SU-DHL-6 (cell line): ENCODE results near the gene FUT9.

Experiments used
- H2AFZ ChIP-seq: fragments of 200-600 bp; sonication (generic); 2 replicates; pipeline ENCODE4 v1.6.1; 2014; ENCODE audit warnings: low read depth, mild to moderate bottlenecking, moderate library complexity, mixed read lengths, antibody characterized with exemption, low read length; ENCODE audit not compliant: severe bottlenecking
- H3F3A ChIP-seq: fragments of 200-600 bp; shearing (Covaris generic); 2 replicates; pipeline ENCODE4 v1.6.0; 2016; ENCODE audit warnings: antibody characterized with exemption, mild to moderate bottlenecking; ENCODE audit not compliant: insufficient read depth
- H3K27ac ChIP-seq: fragments of 200-600 bp; sonication (generic); 2 replicates; pipeline ENCODE4 v1.5.1; 2016; ENCODE audit warnings: low read depth, mild to moderate bottlenecking, low read length, moderate library complexity, mixed read lengths
- H3K27me3 ChIP-seq: fragments of 200-600 bp; sonication (generic), shearing (Covaris generic); 2 replicates; pipeline ENCODE4 v1.6.0; 2014; ENCODE audit warnings: mild to moderate bottlenecking, low read length
- H3K36me3 ChIP-seq: fragments of 200-600 bp; sonication (generic); 2 replicates; pipeline ENCODE4 v1.6.1; 2014; ENCODE audit warnings: mild to moderate bottlenecking, low read length, mixed read lengths
- H3K4me2 ChIP-seq: fragments of 300-600, 200-600 bp; shearing (Covaris generic), sonication (generic); 2 replicates; pipeline ENCODE4 v1.6.0; 2014; ENCODE audit warnings: low read length, low read depth, mild to moderate bottlenecking; ENCODE audit not compliant: poor library complexity, severe bottlenecking
- H3K4me3 ChIP-seq: fragments of 200-600 bp; sonication (generic); 2 replicates; pipeline ENCODE4 v1.5.1; 2014; ENCODE audit warnings: antibody characterized with exemption, low read length, mild to moderate bottlenecking, mixed read lengths; ENCODE audit not compliant: insufficient read depth, poor library complexity, severe bottlenecking
- H3K79me2 ChIP-seq: fragments of 200-600 bp; sonication (generic); 2 replicates; pipeline ENCODE4 v1.6.1; 2014; ENCODE audit warnings: mild to moderate bottlenecking, low read length, moderate library complexity; ENCODE audit not compliant: insufficient read depth
- H3K9ac ChIP-seq: fragments of 200-600 bp; sonication (generic); 2 replicates; pipeline ENCODE4 v1.7.0; 2014; ENCODE audit warnings: mild to moderate bottlenecking, low read length
- H3K9me2 ChIP-seq: fragments of 200-600 bp; sonication (generic); replicated peaks from 2 replicates; pipeline ENCODE4 v1.6.1; 2014; ENCODE audit warnings: low read length; ENCODE audit not compliant: insufficient read depth
- H3K9me3 ChIP-seq: fragments of 200-600 bp; sonication (generic); 2 replicates; pipeline ENCODE4 v1.6.1; 2014; ENCODE audit warnings: low read length, mixed read lengths; ENCODE audit not compliant: insufficient read depth
- H4K20me1 ChIP-seq: fragments of 200-600 bp; sonication (generic); 2 replicates; pipeline ENCODE4 v1.6.1; 2014; ENCODE audit warnings: low read depth, mild to moderate bottlenecking, antibody characterized with exemption, low read length, moderate library complexity, mixed read lengths
- EZH2phosphoT487 ChIP-seq: fragments of 200-600 bp; sonication (generic), shearing (Covaris generic); conservative IDR thresholded peaks from 2 replicates; pipeline ENCODE4 v1.6.1; 2018; ENCODE audit warnings: mild to moderate bottlenecking, antibody characterized with exemption, low read length, moderate library complexity, mixed read lengths
- TF ChIP-seq, protein P1 (sequence below): fragments of 200-600 bp; sonication (generic); IDR thresholded peaks from one replicate; pipeline ENCODE4 v1.5.1; 2017; ENCODE audit warnings: antibody characterized with exemption, mild to moderate bottlenecking, low read length, moderate library complexity; ENCODE audit not compliant: insufficient read depth, poor library complexity, severe bottlenecking

Gene FUT9

DNA sequence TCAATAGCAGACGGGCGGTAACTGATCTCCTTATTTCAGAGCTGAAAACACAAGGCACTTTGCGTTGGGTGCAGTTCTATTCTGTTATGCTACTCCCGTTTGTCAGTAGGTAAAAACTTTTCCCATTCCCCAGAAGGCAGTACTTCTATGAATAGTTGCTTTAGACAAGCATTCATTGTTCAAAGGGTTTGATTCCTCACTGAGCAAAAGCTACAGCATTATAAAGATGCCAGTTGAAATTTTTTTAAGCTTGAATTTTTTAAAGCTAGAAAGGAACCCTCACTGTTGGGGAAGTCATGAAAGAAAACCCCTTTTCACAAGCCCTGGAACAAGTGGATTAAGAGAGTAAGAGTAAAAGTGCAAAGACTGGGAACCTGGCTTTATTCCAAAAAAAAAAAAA is 42.3 kb downstream of the FUT9 start:
- no peaks in the 10 kb centered on the region for H3K9me2 ChIP-seq
- no peak overlapping the region for H3K9ac ChIP-seq
- no peaks in the 10 kb centered on the region for H3K79me2 ChIP-seq
- H2AFZ ChIP-seq = no peak overlapping the region
- no peak for TF ChIP-seq EZH2phosphoT487
- no peak overlapping the region for H3K27ac ChIP-seq
- no peak overlapping the region for H3K4me2 ChIP-seq
- H4K20me1 ChIP-seq = no peaks in the 10 kb centered on the region
- H3K27me3 ChIP-seq = no peaks in the 10 kb centered on the region
- no peak overlapping the region for H3K4me3 ChIP-seq
- H3K36me3 ChIP-seq = no peaks in the 10 kb centered on the region
- H3K9me3 ChIP-seq = no peaks in the 10 kb centered on the region
- no peaks in the 10 kb centered on the region for H3F3A ChIP-seq

DNA sequence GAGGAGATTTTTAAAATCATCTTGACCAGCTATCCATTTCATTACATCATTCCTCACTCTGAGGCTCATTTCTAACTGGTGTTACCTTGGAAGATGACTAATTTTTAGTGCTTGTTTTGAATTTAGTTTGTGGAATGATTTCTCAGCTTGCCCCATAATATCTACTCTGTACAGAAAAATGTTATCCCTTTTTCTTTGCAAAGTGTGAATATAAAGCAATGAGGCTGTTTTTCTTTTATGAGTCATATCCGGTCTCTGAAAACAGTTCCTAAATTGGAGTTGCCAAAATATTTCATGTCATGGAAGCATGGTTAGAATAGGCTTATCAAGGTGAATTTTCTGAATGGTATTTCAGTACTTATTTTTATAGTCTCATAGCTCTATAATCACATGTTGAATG is 43.8 kb downstream of the FUT9 start:
- no peak overlapping the region for H3K4me3 ChIP-seq
- no peak overlapping the region for H3K27ac ChIP-seq
- H3K4me2 ChIP-seq = no peak overlapping the region
- H2AFZ ChIP-seq = no peak overlapping the region
- H3K79me2 ChIP-seq = no peaks in the 10 kb centered on the region
- H3K9ac ChIP-seq = no peak overlapping the region
- H3K36me3 ChIP-seq = no peaks in the 10 kb centered on the region
- H3K9me3 ChIP-seq = no peaks in the 10 kb centered on the region
- H3F3A ChIP-seq = no peaks in the 10 kb centered on the region
- no peak for TF ChIP-seq EZH2phosphoT487
- TF ChIP-seq, protein P1, sequence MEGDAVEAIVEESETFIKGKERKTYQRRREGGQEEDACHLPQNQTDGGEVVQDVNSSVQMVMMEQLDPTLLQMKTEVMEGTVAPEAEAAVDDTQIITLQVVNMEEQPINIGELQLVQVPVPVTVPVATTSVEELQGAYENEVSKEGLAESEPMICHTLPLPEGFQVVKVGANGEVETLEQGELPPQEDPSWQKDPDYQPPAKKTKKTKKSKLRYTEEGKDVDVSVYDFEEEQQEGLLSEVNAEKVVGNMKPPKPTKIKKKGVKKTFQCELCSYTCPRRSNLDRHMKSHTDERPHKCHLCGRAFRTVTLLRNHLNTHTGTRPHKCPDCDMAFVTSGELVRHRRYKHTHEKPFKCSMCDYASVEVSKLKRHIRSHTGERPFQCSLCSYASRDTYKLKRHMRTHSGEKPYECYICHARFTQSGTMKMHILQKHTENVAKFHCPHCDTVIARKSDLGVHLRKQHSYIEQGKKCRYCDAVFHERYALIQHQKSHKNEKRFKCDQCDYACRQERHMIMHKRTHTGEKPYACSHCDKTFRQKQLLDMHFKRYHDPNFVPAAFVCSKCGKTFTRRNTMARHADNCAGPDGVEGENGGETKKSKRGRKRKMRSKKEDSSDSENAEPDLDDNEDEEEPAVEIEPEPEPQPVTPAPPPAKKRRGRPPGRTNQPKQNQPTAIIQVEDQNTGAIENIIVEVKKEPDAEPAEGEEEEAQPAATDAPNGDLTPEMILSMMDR = no peak
- H3K27me3 ChIP-seq = no peaks in the 10 kb centered on the region
- no peaks in the 10 kb centered on the region for H3K9me2 ChIP-seq
- no peaks in the 10 kb centered on the region for H4K20me1 ChIP-seq

DNA sequence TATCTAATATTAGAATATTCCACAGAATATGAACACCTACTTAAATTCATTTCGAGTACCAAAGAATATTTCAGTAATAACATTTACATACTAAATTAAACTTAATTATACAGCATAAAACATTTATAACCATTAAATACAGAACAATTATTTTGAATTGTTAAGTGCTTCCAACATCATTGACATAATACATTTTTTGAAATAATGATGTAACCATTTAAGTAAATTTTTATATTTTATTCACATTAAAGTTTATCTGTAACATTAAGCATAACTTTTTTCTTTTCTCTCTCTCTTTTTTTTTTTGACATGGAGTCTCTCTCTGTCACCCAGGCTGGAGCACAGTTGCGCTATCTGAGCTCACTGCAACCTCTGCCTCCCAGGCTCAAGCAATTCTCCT is 44.5 kb downstream of the FUT9 start:
- Histone ChIP-seq H3K4me3 (no peak overlapping the region), H3K36me3 (no peaks in the 10 kb centered on the region), H2AFZ (no peak overlapping the region), H3K27ac (no peak overlapping the region), H4K20me1 (no peaks in the 10 kb centered on the region), H3K79me2 (no peaks in the 10 kb centered on the region), H3K9me3 (no peaks in the 10 kb centered on the region), H3K9me2 (no peaks in the 10 kb centered on the region), H3F3A (no peaks in the 10 kb centered on the region), H3K9ac (no peak overlapping the region), H3K4me2 (no peak overlapping the region), H3K27me3 (no peaks in the 10 kb centered on the region)
- TF ChIP-seq, protein P1 = no peak
- no peak for TF ChIP-seq EZH2phosphoT487

- Histone ChIP-seq H3K9me3 (no peaks in the 10 kb centered on the region), H2AFZ (no peak overlapping the region), H3K4me3 (no peak overlapping the region), H3K27me3 (no peaks in the 10 kb centered on the region), H3F3A (no peaks in the 10 kb centered on the region), H3K79me2 (no peaks in the 10 kb centered on the region), H4K20me1 (no peaks in the 10 kb centered on the region), H3K36me3 (no peaks in the 10 kb centered on the region), H3K9ac (no peak overlapping the region), H3K4me2 (no peak overlapping the region), H3K27ac (no peak overlapping the region), H3K9me2 (no peaks in the 10 kb centered on the region)
- no peak for TF ChIP-seq EZH2phosphoT487
- TF ChIP-seq, protein P1 = no peak
These were observed 49.4 kb downstream of the FUT9 start for GRCh38 chr6:96065213-96065612.
